ENCODE data around the gene GASK1A.
A peak's percentile ranks its signal among the peaks of the same experiment; 100 is the strongest.

Gene GASK1A

GRCh38 chr3:43082457-43082856, 103.3 kb downstream of the GASK1A start:
- no peak overlapping the region for H3K23ac ChIP-seq (ENCODE audit: low read length in 2 of 2)
- 98% methylated on average over 2 of the region's 2 CpGs for WGBS
- peaks cover 3% of the 10 kb centered on the region for H3K4me1 ChIP-seq (ENCODE audit: control insufficient read depth, insufficient read depth, low read depth, low read length)
- no peak overlapping the region for H3K14ac ChIP-seq (ENCODE audit: low read length in 2 of 2)
- no peak overlapping the region for H4K8ac ChIP-seq (ENCODE audit: low read length)
- H3K4me2 ChIP-seq (ENCODE audit: low read length, poor library complexity, severe bottlenecking): no peak overlapping the region
- no peak overlapping the region for H3K4ac ChIP-seq (ENCODE audit: low read depth in 1 of 2, low read length in 2 of 2)
- no peaks in the 10 kb centered on the region for H3K27me3 ChIP-seq (ENCODE audit: control insufficient read depth in 1 of 2, insufficient read depth in 1 of 2, low read length in 2 of 2)
- H2AFZ ChIP-seq (ENCODE audit: low read depth, low read length): no peak overlapping the region
- no peaks in the 10 kb centered on the region for H3K9me3 ChIP-seq (ENCODE audit: control insufficient read depth, low read length)
- H4K91ac ChIP-seq (ENCODE audit: low read length): no peak overlapping the region
- peaks cover 21 to 23% of the 10 kb centered on the region in 2 experiments for H3K36me3 ChIP-seq (ENCODE audit: control insufficient read depth in 1 of 2, insufficient read depth in 2 of 2, low read depth in 1 of 2, low read length in 2 of 2)
- H3K27ac ChIP-seq (ENCODE audit: low read length, poor library complexity, severe bottlenecking): no peak overlapping the region
- H2BK120ac ChIP-seq (ENCODE audit: low read depth, low read length): no peak overlapping the region
- H3K4me3 ChIP-seq (ENCODE audit: insufficient read depth in 1 of 2, low read depth in 1 of 2, low read length in 2 of 2): no peak overlapping the region
- no peak for DNase-seq
- H2BK5ac ChIP-seq (ENCODE audit: low read depth, low read length, poor library complexity, severe bottlenecking): no peak overlapping the region
- H3K9ac ChIP-seq (ENCODE audit: low read length): no peak overlapping the region
- peaks cover 4% of the 10 kb centered on the region for H3K79me1 ChIP-seq (replicated peaks; ENCODE audit: low read length, poor library complexity, severe bottlenecking)
- H2AK5ac ChIP-seq (ENCODE audit: low read length, severe bottlenecking): no peak overlapping the region
- no peak overlapping the region for H2BK12ac ChIP-seq (ENCODE audit: low read length in 2 of 2)
- H2BK15ac ChIP-seq (ENCODE audit: low read depth, poor library complexity, severe bottlenecking): no peak overlapping the region
- H3K18ac ChIP-seq (ENCODE audit: low read depth in 1 of 2, low read length in 2 of 2): no peak overlapping the region

GRCh38 chr3:43086460-43087165, 107.5 kb downstream of the GASK1A start:
- Histone ChIP-seq H3K4me3 (ENCODE audit: insufficient read depth in 1 of 2, low read depth in 1 of 2, low read length in 2 of 2) (no peak overlapping the region), H2BK15ac (ENCODE audit: low read depth, poor library complexity, severe bottlenecking) (no peak overlapping the region), H3K27me3 (ENCODE audit: control insufficient read depth in 1 of 2, insufficient read depth in 1 of 2, low read length in 2 of 2) (no peaks in the 10 kb centered on the region), H4K91ac (ENCODE audit: low read length) (no peak overlapping the region), H2AK5ac (ENCODE audit: low read length, severe bottlenecking) (no peak overlapping the region), H3K14ac (ENCODE audit: low read length in 2 of 2) (no peak overlapping the region), H3K27ac (ENCODE audit: low read length, poor library complexity, severe bottlenecking) (no peak overlapping the region), H3K4me1 (ENCODE audit: control insufficient read depth, insufficient read depth, low read depth, low read length) (peaks cover 1% of the 10 kb centered on the region), H2BK5ac (ENCODE audit: low read depth, low read length, poor library complexity, severe bottlenecking) (no peak overlapping the region), H3K36me3 (ENCODE audit: control insufficient read depth in 1 of 2, insufficient read depth in 2 of 2, low read depth in 1 of 2, low read length in 2 of 2) (peaks cover 0 to under 1% of the 10 kb centered on the region in 2 experiments), H3K4me2 (ENCODE audit: low read length, poor library complexity, severe bottlenecking) (no peak overlapping the region), H3K18ac (ENCODE audit: low read depth in 1 of 2, low read length in 2 of 2) (no peak overlapping the region), H4K8ac (ENCODE audit: low read length) (no peak overlapping the region), H2BK12ac (ENCODE audit: low read length in 2 of 2) (no peak overlapping the region), H3K9me3 (ENCODE audit: control insufficient read depth, low read length) (no peaks in the 10 kb centered on the region), H2BK120ac (ENCODE audit: low read depth, low read length) (no peak overlapping the region), H2AFZ (ENCODE audit: low read depth, low read length) (no peak overlapping the region), H3K9ac (ENCODE audit: low read length) (no peak overlapping the region), H3K79me1 (replicated peaks; ENCODE audit: low read length, poor library complexity, severe bottlenecking) (peaks cover 6% of the 10 kb centered on the region), H3K23ac (ENCODE audit: low read length in 2 of 2) (no peak overlapping the region), H3K4ac (ENCODE audit: low read depth in 1 of 2, low read length in 2 of 2) (no peak overlapping the region)
- peak; percentile 42 for DNase-seq
- 63% methylated on average over 6 of the region's 6 CpGs for WGBS

GRCh38 chr3:43087249-43087776, 108.2 kb downstream of the GASK1A start:
- no peak overlapping the region for H4K8ac ChIP-seq (ENCODE audit: low read length)
- H2BK15ac ChIP-seq (ENCODE audit: low read depth, poor library complexity, severe bottlenecking): no peak overlapping the region
- no peak overlapping the region for H3K4me3 ChIP-seq (ENCODE audit: insufficient read depth in 1 of 2, low read depth in 1 of 2, low read length in 2 of 2)
- no peak overlapping the region for H3K4me2 ChIP-seq (ENCODE audit: low read length, poor library complexity, severe bottlenecking)
- no peak overlapping the region for H3K4ac ChIP-seq (ENCODE audit: low read depth in 1 of 2, low read length in 2 of 2)
- H3K27me3 ChIP-seq (ENCODE audit: control insufficient read depth in 1 of 2, insufficient read depth in 1 of 2, low read length in 2 of 2): no peaks in the 10 kb centered on the region
- no peak overlapping the region for H3K18ac ChIP-seq (ENCODE audit: low read depth in 1 of 2, low read length in 2 of 2)
- H2AK5ac ChIP-seq (ENCODE audit: low read length, severe bottlenecking): no peak overlapping the region
- no peak for DNase-seq
- H3K9ac ChIP-seq (ENCODE audit: low read length): no peak overlapping the region
- H3K79me1 ChIP-seq (replicated peaks; ENCODE audit: low read length, poor library complexity, severe bottlenecking): peaks cover 6% of the 10 kb centered on the region
- no peak overlapping the region for H2BK5ac ChIP-seq (ENCODE audit: low read depth, low read length, poor library complexity, severe bottlenecking)
- no peaks in the 10 kb centered on the region for H3K36me3 ChIP-seq (ENCODE audit: control insufficient read depth in 1 of 2, insufficient read depth in 2 of 2, low read depth in 1 of 2, low read length in 2 of 2)
- no peaks in the 10 kb centered on the region for H3K9me3 ChIP-seq (ENCODE audit: control insufficient read depth, low read length)
- no peak overlapping the region for H2BK12ac ChIP-seq (ENCODE audit: low read length in 2 of 2)
- no peak overlapping the region for H3K14ac ChIP-seq (ENCODE audit: low read length in 2 of 2)
- WGBS: 94% methylated on average over 5 of the region's 5 CpGs
- no peak overlapping the region for H3K27ac ChIP-seq (ENCODE audit: low read length, poor library complexity, severe bottlenecking)
- no peak overlapping the region for H4K91ac ChIP-seq (ENCODE audit: low read length)
- H2BK120ac ChIP-seq (ENCODE audit: low read depth, low read length): no peak overlapping the region
- no peak overlapping the region for H2AFZ ChIP-seq (ENCODE audit: low read depth, low read length)
- H3K23ac ChIP-seq (ENCODE audit: low read length in 2 of 2): no peak overlapping the region
- peaks cover 1% of the 10 kb centered on the region for H3K4me1 ChIP-seq (ENCODE audit: control insufficient read depth, insufficient read depth, low read depth, low read length)

GRCh38 chr3:43089081-43089480, 110.0 kb downstream of the GASK1A start:
- Histone ChIP-seq H2BK12ac (ENCODE audit: low read length in 2 of 2) (no peak overlapping the region), H3K27ac (ENCODE audit: low read length, poor library complexity, severe bottlenecking) (no peak overlapping the region), H4K8ac (ENCODE audit: low read length) (no peak overlapping the region), H3K18ac (ENCODE audit: low read depth in 1 of 2, low read length in 2 of 2) (no peak overlapping the region), H3K36me3 (ENCODE audit: control insufficient read depth in 1 of 2, insufficient read depth in 2 of 2, low read depth in 1 of 2, low read length in 2 of 2) (no peaks in the 10 kb centered on the region), H2BK15ac (ENCODE audit: low read depth, poor library complexity, severe bottlenecking) (no peak overlapping the region), H2BK5ac (ENCODE audit: low read depth, low read length, poor library complexity, severe bottlenecking) (no peak overlapping the region), H3K27me3 (ENCODE audit: control insufficient read depth in 1 of 2, insufficient read depth in 1 of 2, low read length in 2 of 2) (no peaks in the 10 kb centered on the region), H3K4me2 (ENCODE audit: low read length, poor library complexity, severe bottlenecking) (no peak overlapping the region), H2AK5ac (ENCODE audit: low read length, severe bottlenecking) (no peak overlapping the region), H3K79me1 (replicated peaks; ENCODE audit: low read length, poor library complexity, severe bottlenecking) (peaks cover 9% of the 10 kb centered on the region), H3K9ac (ENCODE audit: low read length) (no peak overlapping the region), H3K14ac (ENCODE audit: low read length in 2 of 2) (no peak overlapping the region), H3K4me1 (ENCODE audit: control insufficient read depth, insufficient read depth, low read depth, low read length) (peaks cover 1% of the 10 kb centered on the region), H3K4ac (ENCODE audit: low read depth in 1 of 2, low read length in 2 of 2) (no peak overlapping the region), H4K91ac (ENCODE audit: low read length) (no peak overlapping the region), H2BK120ac (ENCODE audit: low read depth, low read length) (no peak overlapping the region), H3K23ac (ENCODE audit: low read length in 2 of 2) (no peak overlapping the region), H3K9me3 (ENCODE audit: control insufficient read depth, low read length) (no peaks in the 10 kb centered on the region), H3K4me3 (ENCODE audit: insufficient read depth in 1 of 2, low read depth in 1 of 2, low read length in 2 of 2) (no peak overlapping the region), H2AFZ (ENCODE audit: low read depth, low read length) (no peak overlapping the region)
- 82% methylated on average over 4 of the region's 4 CpGs for WGBS
- no peak for DNase-seq
